ENCODE measurements around the gene LRRC40.

Gene LRRC40

DNA sequence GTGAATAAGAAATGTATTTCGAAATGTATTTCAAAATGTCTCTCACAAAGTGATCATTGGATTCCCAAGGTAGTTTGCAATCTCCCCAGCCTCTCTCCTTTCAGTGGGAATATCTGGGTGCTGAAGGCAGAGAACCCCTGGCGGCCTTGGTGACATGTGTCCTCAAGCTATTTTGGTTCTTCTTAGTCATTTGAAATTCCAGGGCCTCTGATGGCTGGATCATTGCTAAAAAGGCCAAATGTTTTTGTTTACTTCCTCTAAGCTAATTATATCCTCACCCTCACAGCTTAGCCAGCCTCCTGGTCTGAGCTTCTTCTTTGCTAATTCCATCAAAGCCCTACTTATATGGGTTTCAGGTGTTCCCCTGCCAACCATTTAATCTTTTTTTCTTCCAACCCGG lies 71.2 kb downstream of the LRRC40 start:
- no peak overlapping the region for H3K4me3 ChIP-seq (ENCODE audit: low read depth, low read length)

DNA sequence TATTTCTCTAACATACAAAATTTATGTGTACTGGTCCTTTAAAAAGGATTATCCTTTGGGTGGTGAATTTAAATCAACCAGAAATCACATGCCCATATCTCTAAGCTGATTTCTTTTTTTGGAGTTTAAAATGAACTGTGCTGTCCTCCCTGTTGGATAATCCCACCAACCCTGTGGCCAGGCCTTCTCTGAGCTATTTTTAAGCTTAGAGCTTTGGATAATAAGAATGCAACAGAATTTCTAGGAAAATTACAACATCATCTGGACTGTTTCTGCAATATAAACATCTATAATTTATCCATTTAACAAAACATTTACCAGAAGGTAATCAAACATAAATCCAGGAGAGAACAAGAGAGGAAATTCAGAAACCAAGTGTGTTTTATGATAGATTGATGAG lies 88.3 kb downstream of the LRRC40 start:
- no peak overlapping the region for H3K4me3 ChIP-seq (ENCODE audit: low read depth, low read length)

DNA sequence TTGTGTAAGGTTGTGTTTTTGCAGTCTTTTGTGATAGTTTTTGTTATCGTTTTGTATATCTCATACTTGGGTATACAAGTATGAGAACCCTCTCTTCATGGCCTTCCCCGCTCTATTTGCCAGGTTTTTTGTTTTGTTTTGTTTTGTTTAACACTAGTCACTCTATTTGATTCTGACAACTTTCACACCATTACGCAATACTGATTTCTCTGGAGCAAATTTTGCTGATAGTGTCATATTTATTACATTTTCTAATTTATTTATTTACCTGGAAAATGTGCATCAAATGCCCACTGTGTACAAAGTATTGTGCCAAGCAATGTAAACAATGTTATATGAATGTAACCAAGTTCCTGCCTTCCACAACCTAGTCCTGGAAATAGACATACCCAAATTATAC lies 90.1 kb downstream of the LRRC40 start:
- no peak overlapping the region for H3K4me3 ChIP-seq (ENCODE audit: low read depth, low read length)

- H3K4me3 ChIP-seq (ENCODE audit: low read depth, low read length), result no peak overlapping the region
These were observed 92.5 kb downstream of the LRRC40 start for GRCh38 chr1:70112838-70113237.

DNA sequence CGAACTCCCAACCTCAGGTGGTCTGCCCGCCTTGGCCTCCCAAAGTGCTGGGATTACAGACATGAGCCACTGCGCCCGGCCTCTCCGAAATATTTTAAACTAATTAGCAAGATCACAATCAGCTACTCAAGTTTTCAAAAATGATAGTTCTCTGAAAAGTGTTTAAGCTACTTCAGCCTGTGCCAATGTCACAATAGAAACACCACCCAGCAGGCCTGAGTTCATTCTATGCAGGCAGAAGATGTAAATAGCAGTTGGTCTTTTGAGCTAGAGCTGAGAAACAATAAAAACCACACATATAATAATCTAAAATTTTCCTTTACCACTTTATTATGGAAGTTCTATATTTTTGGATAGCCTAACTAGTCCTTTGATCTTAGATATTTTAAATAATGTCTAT lies 96.1 kb downstream of the LRRC40 start:
- no peak overlapping the region for H3K4me3 ChIP-seq (ENCODE audit: low read depth, low read length)

- no peak overlapping the region for H3K4me3 ChIP-seq (ENCODE audit: low read depth, low read length)
These were observed 101.6 kb downstream of the LRRC40 start for GRCh38 chr1:70103770-70104169.

DNA sequence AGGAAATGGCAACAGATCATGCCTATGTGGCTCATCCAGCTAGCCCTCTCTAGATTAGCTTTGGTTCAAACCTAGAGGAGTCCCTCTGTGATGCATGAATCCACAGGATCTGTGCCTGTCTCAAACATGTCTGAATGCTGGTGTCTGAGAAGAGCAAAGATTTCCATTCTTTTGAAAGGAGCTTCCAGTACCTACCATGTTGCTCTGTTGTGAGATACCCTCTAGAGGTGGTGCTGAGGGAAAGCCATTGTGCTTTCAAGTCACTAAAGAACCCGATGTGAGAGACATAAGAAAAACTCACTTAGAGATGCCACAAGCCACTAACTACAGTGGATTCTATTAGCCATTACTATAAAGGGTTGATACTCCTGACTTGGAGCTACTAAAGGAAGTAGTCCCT lies 103.6 kb downstream of the LRRC40 start:
- H3K4me3 ChIP-seq (ENCODE audit: low read depth, low read length), result no peak overlapping the region

GRCh38 chr1:70101231-70101630 lies 104.1 kb downstream of the LRRC40 start:
- no peak overlapping the region for H3K4me3 ChIP-seq (ENCODE audit: low read depth, low read length)

All from iPS-11a (cell line).